ENCODE results near the gene SERPINA9.
"Not testable (repeated sequence)": the region's sequence is repeated elsewhere in the genome, so short reads cannot be mapped to it uniquely, and the experiment has no call there.

SERPINA9 gene

GRCh38 chr14:94421316-94421715 is 54.7 kb downstream of the SERPINA9 start:
- DNase-seq: no peak

DNA sequence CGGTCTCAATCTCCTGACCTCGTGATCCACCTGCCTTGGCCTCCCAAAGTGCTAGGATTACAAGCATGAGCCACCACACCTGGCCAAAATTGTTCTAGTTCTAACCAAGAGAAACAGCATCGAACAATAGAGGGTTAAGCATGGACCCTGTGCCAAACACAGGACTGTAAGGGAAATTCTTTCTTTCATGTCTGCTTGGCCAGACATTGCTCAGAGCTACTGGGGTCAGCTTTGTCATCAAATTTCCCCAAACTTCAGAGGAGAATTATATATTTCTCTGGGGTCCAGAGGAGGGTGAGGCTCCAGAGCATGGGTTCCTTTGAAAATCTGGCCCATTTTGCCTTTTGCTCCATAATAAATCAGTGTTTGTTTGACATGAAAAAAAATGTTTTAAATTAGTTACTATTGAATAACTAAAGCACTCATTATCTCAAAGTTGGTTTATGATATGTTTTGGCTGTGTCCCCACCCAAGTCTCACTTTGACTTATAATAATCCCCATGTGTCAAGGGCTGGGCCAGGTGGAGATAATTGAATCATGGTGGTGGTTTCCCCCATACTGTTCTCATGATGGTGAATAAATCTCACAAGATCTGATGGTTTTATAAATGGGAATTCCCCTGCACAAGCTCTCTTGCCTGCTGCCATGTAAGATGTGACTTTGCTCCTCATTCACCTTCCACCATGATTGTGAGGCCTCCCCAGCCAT is 58.3 kb downstream of the SERPINA9 start:
- not testable (repeated sequence) for DNase-seq
